Ishikawa (cell line): ENCODE results near the gene CD302.

Source experiments
- CEBPB ChIP-seq: IDR thresholded peaks from 2 replicates; pipeline ENCODE4 v1.6.1; 2012
- CREB1 ChIP-seq: IDR thresholded peaks from 2 replicates; pipeline ENCODE4 v1.6.1; 2012; ENCODE audit warnings: low read depth
- EGR1 ChIP-seq: IDR thresholded peaks from 2 replicates; pipeline ENCODE4 v1.6.1; 2012
- EP300 ChIP-seq: IDR thresholded peaks from 2 replicates; pipeline ENCODE4 v1.6.1; 2012; ENCODE audit warnings: borderline replicate concordance
- FOXM1 ChIP-seq: IDR thresholded peaks from 2 replicates; pipeline ENCODE4 v1.6.1; 2012; ENCODE audit warnings: low read depth, borderline replicate concordance
- NFIC ChIP-seq: IDR thresholded peaks from 2 replicates; pipeline ENCODE4 v1.6.1; 2012
- RAD21 ChIP-seq: IDR thresholded peaks from 2 replicates; pipeline ENCODE4 v1.6.1; 2012; ENCODE audit warnings: low read depth
- TAF1 ChIP-seq: IDR thresholded peaks from 2 replicates; pipeline ENCODE4 v1.6.1; 2012; ENCODE audit warnings: low read depth, mild to moderate bottlenecking
- TCF12 ChIP-seq: IDR thresholded peaks from 2 replicates; pipeline ENCODE4 v1.6.1; 2012; ENCODE audit warnings: low read depth
- TEAD4 ChIP-seq: IDR thresholded peaks from 2 replicates; pipeline ENCODE4 v1.6.1; 2012
- YY1 ChIP-seq: IDR thresholded peaks from 2 replicates; pipeline ENCODE4 v1.6.1; 2012; ENCODE audit warnings: low read depth
- ZBTB7A ChIP-seq: IDR thresholded peaks from 2 replicates; pipeline ENCODE4 v1.6.1; 2012; ENCODE audit warnings: low read depth
- TF ChIP-seq, protein P1 (sequence below): IDR thresholded peaks from 2 replicates; pipeline ENCODE4 v1.6.1; 2012; ENCODE audit warnings: low read depth, mild to moderate bottlenecking
- TF ChIP-seq, protein P2 (sequence below): IDR thresholded peaks from 2 replicates; pipeline ENCODE4 v1.6.1; 2012
- TF ChIP-seq, protein P3 (sequence below): IDR thresholded peaks from 2 replicates; pipeline ENCODE4 v1.6.1; 2012

Gene CD302

DNA sequence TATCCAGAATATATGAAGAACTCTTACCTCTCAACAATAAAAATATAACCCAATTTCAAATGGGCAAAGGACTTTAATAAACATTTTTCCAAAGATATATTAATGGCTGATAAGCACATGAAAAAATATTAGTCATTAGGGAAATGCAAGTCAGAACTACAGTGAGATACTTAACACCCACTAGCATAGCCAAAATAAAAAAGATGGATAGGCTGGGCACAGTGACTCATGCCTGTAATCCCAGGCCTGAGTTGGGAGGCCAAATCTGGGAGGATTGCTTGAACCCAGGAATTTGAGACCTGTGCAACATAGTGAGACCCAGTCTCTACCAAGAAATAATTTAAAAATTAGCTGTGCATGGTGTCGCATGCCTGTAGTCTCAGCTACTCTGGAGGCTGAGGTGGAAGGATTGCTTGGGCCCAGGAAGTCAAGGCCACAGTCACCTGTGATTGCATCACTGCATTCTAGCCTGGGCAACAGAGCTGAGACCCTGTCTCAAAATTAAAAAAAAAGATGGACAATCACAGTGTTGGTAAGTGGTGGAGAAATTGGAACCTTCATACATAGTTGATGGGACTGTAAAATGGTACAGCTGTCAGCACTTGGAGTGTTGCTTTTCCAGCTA is 60.6 kb downstream of the CD302 start:
- no peak for TF ChIP-seq CREB1
- TF ChIP-seq FOXM1, result no peak
- TF ChIP-seq EP300, result no peak
- no peak for TF ChIP-seq CEBPB
- no peak for TF ChIP-seq TCF12
- TF ChIP-seq, protein P1, sequence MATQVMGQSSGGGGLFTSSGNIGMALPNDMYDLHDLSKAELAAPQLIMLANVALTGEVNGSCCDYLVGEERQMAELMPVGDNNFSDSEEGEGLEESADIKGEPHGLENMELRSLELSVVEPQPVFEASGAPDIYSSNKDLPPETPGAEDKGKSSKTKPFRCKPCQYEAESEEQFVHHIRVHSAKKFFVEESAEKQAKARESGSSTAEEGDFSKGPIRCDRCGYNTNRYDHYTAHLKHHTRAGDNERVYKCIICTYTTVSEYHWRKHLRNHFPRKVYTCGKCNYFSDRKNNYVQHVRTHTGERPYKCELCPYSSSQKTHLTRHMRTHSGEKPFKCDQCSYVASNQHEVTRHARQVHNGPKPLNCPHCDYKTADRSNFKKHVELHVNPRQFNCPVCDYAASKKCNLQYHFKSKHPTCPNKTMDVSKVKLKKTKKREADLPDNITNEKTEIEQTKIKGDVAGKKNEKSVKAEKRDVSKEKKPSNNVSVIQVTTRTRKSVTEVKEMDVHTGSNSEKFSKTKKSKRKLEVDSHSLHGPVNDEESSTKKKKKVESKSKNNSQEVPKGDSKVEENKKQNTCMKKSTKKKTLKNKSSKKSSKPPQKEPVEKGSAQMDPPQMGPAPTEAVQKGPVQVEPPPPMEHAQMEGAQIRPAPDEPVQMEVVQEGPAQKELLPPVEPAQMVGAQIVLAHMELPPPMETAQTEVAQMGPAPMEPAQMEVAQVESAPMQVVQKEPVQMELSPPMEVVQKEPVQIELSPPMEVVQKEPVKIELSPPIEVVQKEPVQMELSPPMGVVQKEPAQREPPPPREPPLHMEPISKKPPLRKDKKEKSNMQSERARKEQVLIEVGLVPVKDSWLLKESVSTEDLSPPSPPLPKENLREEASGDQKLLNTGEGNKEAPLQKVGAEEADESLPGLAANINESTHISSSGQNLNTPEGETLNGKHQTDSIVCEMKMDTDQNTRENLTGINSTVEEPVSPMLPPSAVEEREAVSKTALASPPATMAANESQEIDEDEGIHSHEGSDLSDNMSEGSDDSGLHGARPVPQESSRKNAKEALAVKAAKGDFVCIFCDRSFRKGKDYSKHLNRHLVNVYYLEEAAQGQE, result no peak
- no peak for TF ChIP-seq TAF1
- TF ChIP-seq ZBTB7A, result no peak
- TF ChIP-seq TEAD4, result no peak
- TF ChIP-seq NFIC, result no peak
- TF ChIP-seq YY1, result no peak
- no peak for TF ChIP-seq RAD21
- TF ChIP-seq, protein P2, sequence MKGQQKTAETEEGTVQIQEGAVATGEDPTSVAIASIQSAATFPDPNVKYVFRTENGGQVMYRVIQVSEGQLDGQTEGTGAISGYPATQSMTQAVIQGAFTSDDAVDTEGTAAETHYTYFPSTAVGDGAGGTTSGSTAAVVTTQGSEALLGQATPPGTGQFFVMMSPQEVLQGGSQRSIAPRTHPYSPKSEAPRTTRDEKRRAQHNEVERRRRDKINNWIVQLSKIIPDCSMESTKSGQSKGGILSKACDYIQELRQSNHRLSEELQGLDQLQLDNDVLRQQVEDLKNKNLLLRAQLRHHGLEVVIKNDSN, result no peak
- no peak for TF ChIP-seq EGR1

DNA sequence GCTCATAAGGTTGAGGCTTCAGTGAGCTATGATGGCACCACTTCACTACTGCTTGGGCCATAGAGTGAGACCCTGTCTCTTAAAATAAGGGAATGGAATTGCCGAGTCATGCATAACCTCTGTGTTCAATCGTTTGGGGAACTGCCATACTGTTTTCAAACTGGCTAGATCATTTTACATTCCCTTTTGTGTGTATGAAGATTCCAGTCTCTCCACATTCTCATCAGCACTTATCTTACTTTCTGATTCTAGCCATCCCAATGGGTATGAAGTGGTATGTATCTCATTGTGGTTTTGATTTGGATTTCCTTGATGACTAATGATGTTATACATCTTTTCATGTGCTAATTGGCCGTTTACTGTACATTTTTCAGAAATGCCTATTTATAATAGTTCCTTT is 62.0 kb downstream of the CD302 start:
- TF ChIP-seq TEAD4 (no peak), TAF1 (no peak), CEBPB (no peak), RAD21 (no peak), EP300 (no peak), FOXM1 (no peak), ZBTB7A (no peak), EGR1 (no peak), CREB1 (no peak), YY1 (no peak), TCF12 (no peak), NFIC (no peak)
- TF ChIP-seq, protein P3, sequence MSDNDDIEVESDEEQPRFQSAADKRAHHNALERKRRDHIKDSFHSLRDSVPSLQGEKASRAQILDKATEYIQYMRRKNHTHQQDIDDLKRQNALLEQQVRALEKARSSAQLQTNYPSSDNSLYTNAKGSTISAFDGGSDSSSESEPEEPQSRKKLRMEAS, result no peak
- TF ChIP-seq, protein P1, result no peak
- TF ChIP-seq, protein P2, result no peak

DNA sequence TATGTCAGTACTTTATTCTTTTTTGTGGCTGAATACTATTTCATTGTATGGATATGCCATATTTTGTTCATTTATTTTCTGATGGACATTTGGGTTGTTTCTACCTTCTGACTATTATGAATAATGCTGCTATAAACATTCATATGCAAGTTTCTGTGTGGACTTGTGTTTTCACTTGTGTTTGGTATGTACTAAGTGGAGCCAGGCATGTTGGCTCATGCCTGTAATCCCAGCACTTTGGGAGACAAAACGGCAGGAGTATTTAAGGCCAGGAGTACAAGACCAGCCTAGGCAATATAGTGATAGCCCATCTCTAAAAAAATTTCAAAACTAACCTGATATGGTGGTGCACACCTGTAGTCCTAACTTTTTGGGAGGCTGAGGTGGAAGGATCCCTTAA is 62.4 kb downstream of the CD302 start:
- TF ChIP-seq, protein P2, result no peak
- TF ChIP-seq CREB1 (no peak), YY1 (no peak), EGR1 (no peak), FOXM1 (no peak), RAD21 (no peak), TAF1 (no peak), CEBPB (no peak), TCF12 (no peak), NFIC (no peak), EP300 (no peak), TEAD4 (no peak), ZBTB7A (no peak)
- TF ChIP-seq, protein P1, result no peak
- TF ChIP-seq, protein P3, result no peak

DNA sequence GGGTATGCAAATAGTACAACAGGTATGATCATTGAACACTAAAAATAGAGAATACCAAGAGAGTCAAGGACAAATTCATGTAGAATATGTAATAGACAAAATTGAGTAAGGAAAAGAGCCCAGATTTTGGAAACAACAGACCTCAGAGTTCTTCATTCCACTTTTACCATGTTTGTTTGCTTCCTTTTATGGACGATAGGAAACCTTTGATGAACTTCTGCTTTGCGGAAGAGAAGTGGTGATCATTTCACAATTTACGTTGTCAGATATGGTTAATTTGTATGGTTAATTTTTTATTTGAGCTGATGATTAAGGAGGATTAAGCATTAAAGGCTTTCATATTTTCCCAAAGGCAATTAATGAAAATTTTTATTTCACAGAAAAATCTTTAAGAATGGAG is 69.4 kb downstream of the CD302 start:
- TF ChIP-seq CEBPB, result no peak
- TF ChIP-seq EP300, result no peak
- TF ChIP-seq EGR1, result no peak
- no peak for TF ChIP-seq TCF12
- TF ChIP-seq TEAD4, result no peak
- TF ChIP-seq, protein P2, result no peak
- TF ChIP-seq, protein P3, result no peak
- TF ChIP-seq RAD21, result no peak
- TF ChIP-seq, protein P1, result no peak
- no peak for TF ChIP-seq FOXM1
